Right lobe of liver (tissue), 4 donors: ENCODE results near the gene CRISPLD2.

Experiments
- CTCF ChIP-seq, 4 donors: fragments of 200-600 bp in 3 of 4; fragments of 450-650 bp in 1 of 4; IDR thresholded peaks; one replicate each; pipeline versions ENCODE4 v1.5.1 to v1.8.0; 2016 to 2022; ENCODE audit warnings: antibody characterized with exemption in 4 of 4, mild to moderate bottlenecking in 2 of 4
- POLR2A ChIP-seq: fragments of 450-650 bp; IDR thresholded peaks from one replicate; pipeline ENCODE4 v1.6.1; 2017; ENCODE audit warnings: antibody characterized with exemption, mild to moderate bottlenecking
- donor health status: DM: no; HTN: no; CAD: no.
- donor health status: DM: no; HTN: no; CAD: no.
- donor health status: DM: no; HTN: yes; CAD: no.

- TF ChIP-seq CTCF (IDR thresholded peaks at IDR 0.05) (no peak), POLR2A (no peak)
These were observed 16.5 kb downstream of the CRISPLD2 start for GRCh38 chr16:84836234-84836647.
